PC-3 (cell line): ENCODE measurements around the gene RALY. TPM values are rescaled to one million over a fixed set of nuclear protein-coding genes. Genes with fewer than 3 reads are reported as not detected.

Source experiments
- ATAC-seq: fragments of 200-7000 bp; cut with Tn5 transposase; 2 replicates; pipeline ENCODE4 v1.9.1; 2020; ENCODE audit warnings: mild to moderate bottlenecking, moderate library complexity
- BruUV-seq: library from RNA; stranded (reverse); fragments of 400-500 nt; replicated peaks from 2 replicates; lab custom pipeline; 2021; lab: Mats Ljungman, UMichigan
- CTCF ChIA-PET: fragments of 300-600 bp; sonication (Branson Sonifier 250); formaldehyde crosslinking; loops from one replicate; lab custom pipeline; 2022; ENCODE audit warnings: antibody characterized with exemption; lab: Charles Lee
- POLR2A ChIA-PET: fragments of 300-600 bp; sonication (Branson Sonifier 250); formaldehyde crosslinking; loops from one replicate; lab custom pipeline; 2022; ENCODE audit warnings: antibody characterized with exemption; ENCODE audit not compliant: unreplicated experiment; lab: Charles Lee
- DNase-seq: peaks from one replicate; pipeline ENCODE4 v3.0.0-alpha.2; 2015
- H2AFZ ChIP-seq: fragments of 300-600 bp; sonication (generic); 2 replicates; pipeline ENCODE4 v1.6.0; 2016; ENCODE audit warnings: antibody characterized with exemption, low read length
- H3F3A ChIP-seq: fragments of 300-600 bp; sonication (generic); one replicate; pipeline ENCODE4 v1.6.0; 2017; ENCODE audit warnings: antibody characterized with exemption, low read length, control low read depth, mild to moderate bottlenecking; ENCODE audit not compliant: unreplicated experiment
- H3K27ac ChIP-seq: fragments of 300-600 bp; sonication (generic); 2 replicates; pipeline ENCODE4 v1.5.1; 2016; ENCODE audit warnings: mild to moderate bottlenecking, low read length
- H3K27me3 ChIP-seq: fragments of 300-600 bp; sonication (generic); 2 replicates; pipeline ENCODE4 v1.6.1; 2016; ENCODE audit warnings: low read length, mixed read lengths
- H3K36me3 ChIP-seq: fragments of 300-600 bp; sonication (generic); 2 replicates; pipeline ENCODE4 v1.6.1; 2016; ENCODE audit warnings: low read depth, mixed run types, low read length, mixed read lengths
- H3K4me1 ChIP-seq: fragments of 300-600 bp; sonication (generic); 2 replicates; pipeline ENCODE4 v1.5.1; 2016; ENCODE audit warnings: low read length; ENCODE audit not compliant: insufficient read depth
- H3K4me2 ChIP-seq: fragments of 300-600 bp; sonication (generic); 2 replicates; pipeline ENCODE4 v1.6.0; 2016; ENCODE audit warnings: low read length
- H3K4me3 ChIP-seq: fragments of 300-600 bp; sonication (generic); 2 replicates; pipeline ENCODE4 v1.5.1; 2016; ENCODE audit warnings: mild to moderate bottlenecking, low read length, mixed read lengths
- H3K79me2 ChIP-seq: fragments of 300-600 bp; sonication (generic); 2 replicates; pipeline ENCODE4 v1.6.1; 2017; ENCODE audit warnings: low read length, mixed read lengths
- H3K9ac ChIP-seq: fragments of 300-600 bp; sonication (generic); 2 replicates; pipeline ENCODE4 v1.6.0; 2016; ENCODE audit warnings: mild to moderate bottlenecking, low read length
- H3K9me2 ChIP-seq: fragments of 300-600 bp; sonication (generic); replicated peaks from 2 replicates; pipeline ENCODE4 v1.6.1; 2016; ENCODE audit warnings: mixed run types, low read length, mixed read lengths
- H3K9me3 ChIP-seq: fragments of 300-600 bp; sonication (generic); 2 replicates; pipeline ENCODE4 v1.6.1; 2016; ENCODE audit warnings: low read length, mixed read lengths
- H4K20me1 ChIP-seq: fragments of 300-600 bp; sonication (generic); 2 replicates; pipeline ENCODE4 v1.6.1; 2016; ENCODE audit warnings: low read length, mixed read lengths
- CTCF ChIP-seq: fragments of 300-600 bp; sonication (generic); conservative IDR thresholded peaks from 2 replicates; pipeline ENCODE4 v1.5.1; 2017; ENCODE audit warnings: antibody characterized with exemption, low read depth, mild to moderate bottlenecking, low read length
- EZH2 ChIP-seq: fragments of 300-600 bp; sonication (generic); IDR thresholded peaks from one replicate; pipeline ENCODE4 v1.6.1; 2017; ENCODE audit warnings: antibody characterized with exemption, mild to moderate bottlenecking, low read length; ENCODE audit not compliant: unreplicated experiment
- EZH2phosphoT487 ChIP-seq: fragments of 300-600 bp; sonication (generic); IDR thresholded peaks from 2 replicates; pipeline ENCODE4 v1.6.1; 2018; ENCODE audit warnings: mild to moderate bottlenecking, antibody characterized with exemption, low read length, borderline replicate concordance
- intact Hi-C: fragments of 100-400 bp; cut with micrococcal nuclease; formaldehyde crosslinking; loops from 2 replicates; pipeline ENCODE4 v1.9.0; 2023
- total RNA-seq: library from RNA; depleted of rRNA; stranded (reverse); fragments of >200 nt; gene quantifications from 2 replicates; pipeline ENCODE4 v1.2.3, GENCODE V29; 2014

RALY gene
- total RNA-seq, 1 experiment from 2014 or later: 160 TPM

DNA sequence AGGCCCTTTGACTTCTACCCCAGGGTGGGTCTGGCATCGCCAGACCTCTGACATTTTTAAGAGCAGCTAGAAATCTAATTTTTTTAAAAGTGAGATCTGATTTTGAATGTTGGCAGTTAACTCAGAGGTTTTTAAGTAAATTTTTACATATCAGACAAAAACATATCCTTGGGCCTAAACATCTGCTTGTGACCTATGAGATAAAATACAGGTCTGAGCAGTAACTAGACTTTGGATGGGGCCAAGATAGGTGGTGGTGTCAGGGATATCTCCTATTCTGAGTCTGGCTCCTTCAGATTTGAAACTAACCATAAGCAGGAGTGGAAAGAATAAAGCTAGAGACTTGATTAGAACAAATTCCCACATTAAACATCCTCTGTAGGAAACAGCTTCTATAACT is 17.6 kb downstream of the RALY start:
- Histone ChIP-seq H2AFZ (no peak overlapping the region), H3F3A (no peaks in the 10 kb centered on the region), H3K4me1 (no peaks in the 10 kb centered on the region), H3K4me2 (no peak overlapping the region), H3K4me3 (no peak overlapping the region), H3K9me2 (no peaks in the 10 kb centered on the region), H3K9ac (no peak overlapping the region), H3K9me3 (no peaks in the 10 kb centered on the region), H4K20me1 (peaks cover 72% of the 10 kb centered on the region), H3K36me3 (no peaks in the 10 kb centered on the region), H3K27me3 (no peaks in the 10 kb centered on the region), H3K79me2 (peaks cover 94% of the 10 kb centered on the region), H3K27ac (no peak overlapping the region)
- no TSS peak for BruUV-seq
- no peak for DNase-seq
- no peak for TF ChIP-seq EZH2phosphoT487
- ChIA-PET POLR2A (no interaction called here), CTCF (no interaction called here)
- no peak for ATAC-seq
- intact Hi-C loops: no loop called here

DNA sequence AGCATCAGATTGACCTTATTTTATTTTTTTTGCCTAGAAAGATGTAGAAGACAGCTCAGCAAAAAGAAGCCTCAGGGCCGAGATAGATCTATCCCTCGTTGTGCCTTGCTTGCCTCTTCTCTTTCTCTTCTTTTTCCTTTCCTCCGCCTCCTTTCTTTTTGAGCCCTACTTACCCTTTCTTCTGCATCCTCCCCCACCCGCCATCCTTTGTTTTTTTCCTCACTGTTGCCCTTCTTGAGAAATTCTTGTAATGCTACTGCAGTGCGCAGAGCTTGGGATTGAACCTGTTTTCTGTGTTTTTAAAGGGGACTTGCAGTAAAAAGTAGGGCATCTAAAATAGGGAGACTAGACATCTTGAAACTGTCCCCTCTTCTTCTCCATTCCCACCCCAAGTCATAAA is 18.6 kb downstream of the RALY start:
- Histone ChIP-seq H3K9me2 (no peaks in the 10 kb centered on the region), H2AFZ (no peak overlapping the region), H3K27ac (no peak overlapping the region), H4K20me1 (peaks cover 76% of the 10 kb centered on the region), H3K4me1 (no peaks in the 10 kb centered on the region), H3F3A (no peaks in the 10 kb centered on the region), H3K36me3 (no peaks in the 10 kb centered on the region), H3K27me3 (no peaks in the 10 kb centered on the region), H3K9me3 (no peaks in the 10 kb centered on the region), H3K4me3 (no peak overlapping the region), H3K79me2 (peaks cover 95% of the 10 kb centered on the region), H3K4me2 (no peak overlapping the region), H3K9ac (no peak overlapping the region)
- ATAC-seq: no peak
- TF ChIP-seq EZH2phosphoT487 (no peak), CTCF (no peak)
- ChIA-PET POLR2A (no interaction called here), CTCF (no interaction called here)
- intact Hi-C loops: no loop called here
- BruUV-seq: no TSS peak
- DNase-seq: no peak

GRCh38 chr20:34012735-34013134 is 19.0 kb downstream of the RALY start:
- H3K27ac ChIP-seq: no peak overlapping the region
- no peaks in the 10 kb centered on the region for H3K36me3 ChIP-seq
- H3F3A ChIP-seq: no peaks in the 10 kb centered on the region
- H3K4me1 ChIP-seq: no peaks in the 10 kb centered on the region
- DNase-seq (no peak), ATAC-seq (no peak)
- H4K20me1 ChIP-seq: peaks cover 79% of the 10 kb centered on the region
- no peaks in the 10 kb centered on the region for H3K9me2 ChIP-seq
- no peak overlapping the region for H2AFZ ChIP-seq
- intact Hi-C loops: no loop called here
- no TSS peak for BruUV-seq
- H3K9me3 ChIP-seq: no peaks in the 10 kb centered on the region
- no peaks in the 10 kb centered on the region for H3K27me3 ChIP-seq
- CTCF ChIA-PET: interaction anchor here (0.7 kb wide), 1 partner anchor 95 kb away, joined by 9 read pairs; no protein-coding TSS in a partner anchor
- POLR2A ChIA-PET: no interaction called here
- H3K4me3 ChIP-seq: no peak overlapping the region
- no peak overlapping the region for H3K9ac ChIP-seq
- no peak overlapping the region for H3K4me2 ChIP-seq
- peaks cover 98% of the 10 kb centered on the region for H3K79me2 ChIP-seq
- no peak for TF ChIP-seq CTCF
- TF ChIP-seq EZH2: no peak
- no peak for TF ChIP-seq EZH2phosphoT487
